ENCODE data around the gene SLX1B. TPM values are rescaled to one million over a fixed set of nuclear protein-coding genes. Genes with fewer than 3 reads are reported as not detected.
"Not testable (repeated sequence)": the region's sequence is repeated elsewhere in the genome, so short reads cannot be mapped to it uniquely, and the experiment has no call there.

SLX1B gene
- total RNA-seq, 6 donors from 2014 or later, result 9.6 to 28.0 (median 12.3) TPM; not detected in 1

- not testable (repeated sequence) for H3K36me3 ChIP-seq, H3K9me3 ChIP-seq, H3K27me3 ChIP-seq, H3K4me1 ChIP-seq
- DNase-seq (peak in 1 of 2 donors; percentile 53), ATAC-seq (ENCODE audit: low FRiP score in 2 of 2) (peak; percentile 88 to 95)
- Histone ChIP-seq H3K27ac (peak overlapping the region in 3 of 4 donors; percentile 30 to 74 (median 67)), H3K4me3 (peak overlapping the region in 2 of 4 donors; percentile 21 to 34)
- 0 to 11% methylated on average over 2 to 4 of the region's 6 CpGs for WGBS, 2 donors
Observed at GRCh38 chr16:29469660-29470059, 15.3 kb downstream of the SLX1B start.

GRCh38 chr16:29472065-29472464 is 17.7 kb downstream of the SLX1B start:
- H3K4me3 ChIP-seq; ATAC-seq (ENCODE audit: low FRiP score in 2 of 2); H3K27ac ChIP-seq; H3K36me3 ChIP-seq; H3K9me3 ChIP-seq; DNase-seq; H3K4me1 ChIP-seq; H3K27me3 ChIP-seq: not testable (repeated sequence)
- WGBS, 2 donors, result no CpG with 5 or more reads among the region's 4 CpGs

- not testable (repeated sequence) for H3K4me1 ChIP-seq; H3K9me3 ChIP-seq; H3K27me3 ChIP-seq; ATAC-seq (ENCODE audit: low FRiP score in 2 of 2); H3K36me3 ChIP-seq; H3K27ac ChIP-seq; H3K4me3 ChIP-seq
- WGBS, 2 donors, result 88% methylated on average over 5 of the region's 12 CpGs; no CpG with 5 or more reads in 1 of the 2 donors
- DNase-seq, result peak in 1 of 2 donors; percentile 39
Observed at GRCh38 chr16:29482276-29482675, 27.9 kb downstream of the SLX1B start.

GRCh38 chr16:29506308-29506707 is 52.0 kb downstream of the SLX1B start, which contains the start of gene NPIPB12:
NPIPB12 (minus strand) TSS chr16:29506408.
- not testable (repeated sequence) for H3K27ac ChIP-seq; H3K27me3 ChIP-seq; H3K9me3 ChIP-seq; ATAC-seq (ENCODE audit: low FRiP score in 2 of 2); H3K36me3 ChIP-seq; H3K4me3 ChIP-seq; DNase-seq; H3K4me1 ChIP-seq
- WGBS, 2 donors, result no CpG with 5 or more reads among the region's 6 CpGs

Small RNAs within 50 kb of the gene (small RNA-seq; reads per million reads assigned to genes)
- gene AC133555.2, result 0 reads per million in 4 donors

Other genes with a start within 250 kb of the SLX1B start
- 1 to 10 TPM in 5 of 6 donors, under 1 TPM in 1; 0.30 to 4.2 (median 1.8) TPM for gene NPIPB11, start 47.8 kb upstream of the SLX1B start, total RNA-seq
- 10 to 100 TPM in 4 of 6 donors, 1 to 10 TPM in 2; 3.9 to 19.9 (median 13.1) TPM for gene BOLA2, start 182 bp upstream of the SLX1B start, total RNA-seq
- 10 to 100 TPM in 5 of 6 donors, 1 to 10 TPM in 1; 8.9 to 21.0 (median 16.2) TPM for gene SULT1A4, start 5.4 kb downstream of the SLX1B start, total RNA-seq
- 100 to 1,000 TPM in 2 of 6 donors, 10 to 100 TPM in 4; 29.2 to 444 (median 50.9) TPM for gene NPIPB12, start 51.9 kb downstream of the SLX1B start, total RNA-seq
- 100 to 1,000 TPM in 1 of 6 donors, 10 to 100 TPM in 5; 16.8 to 112 (median 39.7) TPM for gene SPN, start 208.7 kb downstream of the SLX1B start, total RNA-seq
- gene QPRT, start 224.6 kb downstream of the SLX1B start, total RNA-seq, result 10 to 100 TPM in 3 of 6 donors, 1 to 10 TPM in 3; 4.8 to 17.8 (median 9.8) TPM

All from upper lobe of left lung (tissue), 6 donors.